ENCODE measurements around the gene COQ3. TPM values are rescaled to one million over a fixed set of nuclear protein-coding genes. Genes with fewer than 3 reads are reported as not detected.

The COQ3 gene
- polyA plus RNA-seq, 1 donor (not counting 4 experiments of a cell fraction or from before 2014, with no cell fraction given) = 21.2 TPM

DNA sequence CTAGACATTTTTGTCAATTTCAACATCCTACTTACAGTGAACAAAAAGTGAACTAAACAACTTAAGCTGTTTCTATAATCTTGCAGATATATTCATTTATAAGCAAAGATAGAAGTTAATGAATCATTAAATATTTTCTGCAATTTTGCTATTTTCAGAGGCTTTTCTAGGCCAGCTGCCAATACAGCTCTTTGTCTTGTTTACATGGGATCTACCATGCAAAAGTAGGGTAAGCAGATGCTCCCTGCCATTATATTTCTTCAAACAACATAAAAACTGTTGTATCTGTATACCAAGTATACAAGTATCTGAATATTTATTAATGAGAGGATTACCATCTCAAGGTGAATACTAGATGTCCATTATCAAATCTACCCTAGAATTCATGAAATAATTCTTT, 15.7 kb upstream of the COQ3 start:
- Histone ChIP-seq H3K36me3 (ENCODE audit: control insufficient read depth in 2 of 2, extremely low read depth in 1 of 2, insufficient read depth in 2 of 2, low read length in 2 of 2) (peaks cover 7 to 15% of the 10 kb centered on the region in 2 experiments), H3K4me3 (ENCODE audit: control insufficient read depth in 2 of 3, extremely low read depth in 1 of 3, insufficient read depth in 2 of 3, low read depth in 1 of 3, low read length in 3 of 3) (no peak overlapping the region), H3K9ac (ENCODE audit: control insufficient read depth, extremely low read depth, insufficient read depth, low read length) (no peak overlapping the region), H2AFZ (ENCODE audit: control insufficient read depth, low read length) (no peak overlapping the region), H4K20me1 (ENCODE audit: control insufficient read depth, extremely low read depth, insufficient read depth, low read length) (no peaks in the 10 kb centered on the region), H3K9me3 (ENCODE audit: control insufficient read depth, low read depth, low read length) (no peaks in the 10 kb centered on the region), H3K9me1 (ENCODE audit: control insufficient read depth, extremely low read depth, insufficient read depth, low read length) (no peaks in the 10 kb centered on the region), H3K27me3 (ENCODE audit: control insufficient read depth, extremely low read depth, insufficient read depth, low read length) (no peaks in the 10 kb centered on the region), H3K4me2 (ENCODE audit: control insufficient read depth, extremely low read depth, insufficient read depth, low read depth, low read length) (no peak overlapping the region), H3K27ac (ENCODE audit: control insufficient read depth, insufficient read depth, low read length) (no peak overlapping the region), H3K4me1 (ENCODE audit: control insufficient read depth, extremely low read depth, insufficient read depth, low read length) (no peaks in the 10 kb centered on the region), H3K79me2 (ENCODE audit: control insufficient read depth, insufficient read depth, low read length) (peaks cover 30% of the 10 kb centered on the region)
- TF ChIP-seq, protein P1, sequence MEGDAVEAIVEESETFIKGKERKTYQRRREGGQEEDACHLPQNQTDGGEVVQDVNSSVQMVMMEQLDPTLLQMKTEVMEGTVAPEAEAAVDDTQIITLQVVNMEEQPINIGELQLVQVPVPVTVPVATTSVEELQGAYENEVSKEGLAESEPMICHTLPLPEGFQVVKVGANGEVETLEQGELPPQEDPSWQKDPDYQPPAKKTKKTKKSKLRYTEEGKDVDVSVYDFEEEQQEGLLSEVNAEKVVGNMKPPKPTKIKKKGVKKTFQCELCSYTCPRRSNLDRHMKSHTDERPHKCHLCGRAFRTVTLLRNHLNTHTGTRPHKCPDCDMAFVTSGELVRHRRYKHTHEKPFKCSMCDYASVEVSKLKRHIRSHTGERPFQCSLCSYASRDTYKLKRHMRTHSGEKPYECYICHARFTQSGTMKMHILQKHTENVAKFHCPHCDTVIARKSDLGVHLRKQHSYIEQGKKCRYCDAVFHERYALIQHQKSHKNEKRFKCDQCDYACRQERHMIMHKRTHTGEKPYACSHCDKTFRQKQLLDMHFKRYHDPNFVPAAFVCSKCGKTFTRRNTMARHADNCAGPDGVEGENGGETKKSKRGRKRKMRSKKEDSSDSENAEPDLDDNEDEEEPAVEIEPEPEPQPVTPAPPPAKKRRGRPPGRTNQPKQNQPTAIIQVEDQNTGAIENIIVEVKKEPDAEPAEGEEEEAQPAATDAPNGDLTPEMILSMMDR (optimal IDR thresholded peaks at IDR 0.05 in 1 of 3, IDR thresholded peaks at IDR 0.05 in 1 of 3, conservative IDR thresholded peaks at IDR 0.05 in 1 of 3; ENCODE audit: extremely low read depth in 1 of 3, insufficient read depth in 2 of 3, low read length in 3 of 3) = no peak
- TF ChIP-seq EZH2 (IDR thresholded peaks at IDR 0.05; ENCODE audit: low read length) = no peak
- FAIRE-seq (no peak), DNase-seq (ENCODE audit: low read depth, low spot score) (no peak)
- dilution Hi-C loops (cut with MboI; ENCODE audit: extremely low pct_ligation_motif_present, low sequenced_read_pairs) = no loop called here

DNA sequence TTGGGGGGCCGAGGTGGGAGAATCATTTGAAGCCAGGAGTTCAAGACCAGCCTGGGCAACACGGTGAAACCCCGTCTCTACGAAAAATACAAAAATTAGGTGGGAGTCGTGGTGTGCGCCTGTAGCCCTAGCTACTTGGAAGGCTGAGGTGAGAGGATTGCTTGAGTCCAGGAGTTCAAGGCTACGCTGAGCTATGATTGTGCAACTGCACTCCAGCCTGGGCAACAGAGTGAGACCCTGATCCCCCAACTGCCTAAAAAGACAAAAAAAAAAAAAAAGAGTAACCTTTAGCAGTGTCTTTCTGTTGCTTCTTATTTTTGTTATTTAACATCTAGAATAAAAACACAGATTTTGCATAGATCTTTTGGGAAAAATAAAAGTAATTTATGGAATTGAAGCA, 13.1 kb upstream of the COQ3 start:
- no peaks in the 10 kb centered on the region for H4K20me1 ChIP-seq (ENCODE audit: control insufficient read depth, extremely low read depth, insufficient read depth, low read length)
- H3K4me3 ChIP-seq (ENCODE audit: control insufficient read depth in 2 of 3, extremely low read depth in 1 of 3, insufficient read depth in 2 of 3, low read depth in 1 of 3, low read length in 3 of 3) = no peak overlapping the region
- no peak overlapping the region for H3K27ac ChIP-seq (ENCODE audit: control insufficient read depth, insufficient read depth, low read length)
- H3K4me1 ChIP-seq (ENCODE audit: control insufficient read depth, extremely low read depth, insufficient read depth, low read length) = no peaks in the 10 kb centered on the region
- DNase-seq (ENCODE audit: low read depth, low spot score) = no peak
- no peak overlapping the region for H2AFZ ChIP-seq (ENCODE audit: control insufficient read depth, low read length)
- H3K36me3 ChIP-seq (ENCODE audit: control insufficient read depth in 2 of 2, extremely low read depth in 1 of 2, insufficient read depth in 2 of 2, low read length in 2 of 2) = peaks cover 15 to 20% of the 10 kb centered on the region in 2 experiments
- H3K9me1 ChIP-seq (ENCODE audit: control insufficient read depth, extremely low read depth, insufficient read depth, low read length) = no peaks in the 10 kb centered on the region
- no peak overlapping the region for H3K4me2 ChIP-seq (ENCODE audit: control insufficient read depth, extremely low read depth, insufficient read depth, low read depth, low read length)
- no peaks in the 10 kb centered on the region for H3K9me3 ChIP-seq (ENCODE audit: control insufficient read depth, low read depth, low read length)
- no peak overlapping the region for H3K9ac ChIP-seq (ENCODE audit: control insufficient read depth, extremely low read depth, insufficient read depth, low read length)
- dilution Hi-C loops (cut with MboI; ENCODE audit: extremely low pct_ligation_motif_present, low sequenced_read_pairs) = no loop called here
- no peak for TF ChIP-seq EZH2 (IDR thresholded peaks at IDR 0.05; ENCODE audit: low read length)
- TF ChIP-seq, protein P1 (optimal IDR thresholded peaks at IDR 0.05 in 1 of 3, IDR thresholded peaks at IDR 0.05 in 1 of 3, conservative IDR thresholded peaks at IDR 0.05 in 1 of 3; ENCODE audit: extremely low read depth in 1 of 3, insufficient read depth in 2 of 3, low read length in 3 of 3) = no peak
- no peaks in the 10 kb centered on the region for H3K27me3 ChIP-seq (ENCODE audit: control insufficient read depth, extremely low read depth, insufficient read depth, low read length)
- peaks cover 8% of the 10 kb centered on the region for H3K79me2 ChIP-seq (ENCODE audit: control insufficient read depth, insufficient read depth, low read length)
- FAIRE-seq = no peak

All from keratinocyte (primary cell).